Measurements from ENCODE around the gene OVCH1.

GRCh38 chr12:29438752-29439408 is 58.6 kb downstream of the OVCH1 start:
- TF ChIP-seq CTCF (IDR thresholded peaks at IDR 0.05 in 2 of 3, conservative IDR thresholded peaks at IDR 0.05 in 1 of 3; ENCODE audit: control insufficient read depth in 2 of 3, extremely low read depth in 1 of 3, insufficient read depth in 1 of 3, low read depth in 3 of 3, low read length in 3 of 3) (no peak), CREM (IDR thresholded peaks at IDR 0.05; ENCODE audit: low read depth) (no peak), POLR2A (IDR thresholded peaks at IDR 0.05; ENCODE audit: low read depth, low read length) (no peak), FOXM1 (IDR thresholded peaks at IDR 0.05; ENCODE audit: low read depth, low read length) (no peak), RAD21 (IDR thresholded peaks at IDR 0.05; ENCODE audit: insufficient read depth, low read depth, low read length) (no peak), GABPA (IDR thresholded peaks at IDR 0.05; ENCODE audit: low read depth) (no peak)
- TF ChIP-seq, protein P1, sequence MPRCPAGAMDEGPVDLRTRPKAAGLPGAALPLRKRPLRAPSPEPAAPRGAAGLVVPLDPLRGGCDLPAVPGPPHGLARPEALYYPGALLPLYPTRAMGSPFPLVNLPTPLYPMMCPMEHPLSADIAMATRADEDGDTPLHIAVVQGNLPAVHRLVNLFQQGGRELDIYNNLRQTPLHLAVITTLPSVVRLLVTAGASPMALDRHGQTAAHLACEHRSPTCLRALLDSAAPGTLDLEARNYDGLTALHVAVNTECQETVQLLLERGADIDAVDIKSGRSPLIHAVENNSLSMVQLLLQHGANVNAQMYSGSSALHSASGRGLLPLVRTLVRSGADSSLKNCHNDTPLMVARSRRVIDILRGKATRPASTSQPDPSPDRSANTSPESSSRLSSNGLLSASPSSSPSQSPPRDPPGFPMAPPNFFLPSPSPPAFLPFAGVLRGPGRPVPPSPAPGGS (IDR thresholded peaks at IDR 0.05; ENCODE audit: borderline replicate concordance, insufficient read depth, low read depth, low read length, poor library complexity, severe bottlenecking): no peak
- TF ChIP-seq, protein P2, sequence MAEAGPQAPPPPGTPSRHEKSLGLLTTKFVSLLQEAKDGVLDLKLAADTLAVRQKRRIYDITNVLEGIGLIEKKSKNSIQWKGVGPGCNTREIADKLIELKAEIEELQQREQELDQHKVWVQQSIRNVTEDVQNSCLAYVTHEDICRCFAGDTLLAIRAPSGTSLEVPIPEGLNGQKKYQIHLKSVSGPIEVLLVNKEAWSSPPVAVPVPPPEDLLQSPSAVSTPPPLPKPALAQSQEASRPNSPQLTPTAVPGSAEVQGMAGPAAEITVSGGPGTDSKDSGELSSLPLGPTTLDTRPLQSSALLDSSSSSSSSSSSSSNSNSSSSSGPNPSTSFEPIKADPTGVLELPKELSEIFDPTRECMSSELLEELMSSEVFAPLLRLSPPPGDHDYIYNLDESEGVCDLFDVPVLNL (IDR thresholded peaks at IDR 0.05; ENCODE audit: low read depth, low read length): no peak

Data from GM12878 (cell line).